ENCODE results near the gene REC8. TPM values are rescaled to one million over a fixed set of nuclear protein-coding genes. Genes with fewer than 3 reads are reported as not detected.

REC8 gene
- total and polyA plus RNA-seq, 9 donors: 4.9 to 75.4 (median 8.1) TPM

DNA sequence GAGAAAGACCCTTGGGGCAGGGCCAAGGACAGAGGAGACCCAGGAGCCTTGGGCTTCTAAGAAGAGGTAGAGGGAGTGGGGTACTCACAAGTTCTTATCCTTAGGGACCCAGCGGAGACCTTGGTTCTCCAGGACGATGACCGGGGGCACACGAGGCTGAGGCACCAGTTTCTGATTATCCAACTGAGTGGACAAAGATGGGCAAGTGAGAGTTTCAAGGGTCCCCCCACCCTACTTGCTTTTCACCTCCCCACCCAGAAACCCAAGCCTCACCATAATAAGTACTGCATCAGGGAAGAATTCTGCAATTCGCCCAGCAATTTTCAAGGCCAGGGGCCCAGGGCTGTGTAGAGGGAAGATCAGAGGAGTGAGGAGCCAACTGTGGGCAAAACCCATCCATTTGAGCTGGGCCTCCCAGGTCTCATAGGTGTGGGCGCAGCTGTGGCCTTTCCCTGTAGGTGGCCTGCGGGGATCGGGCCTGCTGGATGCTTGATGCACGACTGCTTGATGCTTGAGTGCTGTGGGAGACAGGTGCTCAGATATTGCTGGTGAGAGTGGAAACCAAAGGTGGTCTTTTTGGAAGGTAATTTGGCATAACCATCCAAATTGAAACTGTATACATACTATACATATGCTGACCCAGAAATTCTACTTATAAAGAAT is 32.5 kb upstream of the REC8 start:
- no peaks in the 10 kb centered on the region for H3K9me3 ChIP-seq
- DNase-seq: no peak
- no peak overlapping the region for H3K4me3 ChIP-seq
- TF ChIP-seq EP300 (IDR thresholded peaks at IDR 0.05) (no peak), POLR2A (IDR thresholded peaks at IDR 0.05) (no peak)
- TF ChIP-seq, protein P1, sequence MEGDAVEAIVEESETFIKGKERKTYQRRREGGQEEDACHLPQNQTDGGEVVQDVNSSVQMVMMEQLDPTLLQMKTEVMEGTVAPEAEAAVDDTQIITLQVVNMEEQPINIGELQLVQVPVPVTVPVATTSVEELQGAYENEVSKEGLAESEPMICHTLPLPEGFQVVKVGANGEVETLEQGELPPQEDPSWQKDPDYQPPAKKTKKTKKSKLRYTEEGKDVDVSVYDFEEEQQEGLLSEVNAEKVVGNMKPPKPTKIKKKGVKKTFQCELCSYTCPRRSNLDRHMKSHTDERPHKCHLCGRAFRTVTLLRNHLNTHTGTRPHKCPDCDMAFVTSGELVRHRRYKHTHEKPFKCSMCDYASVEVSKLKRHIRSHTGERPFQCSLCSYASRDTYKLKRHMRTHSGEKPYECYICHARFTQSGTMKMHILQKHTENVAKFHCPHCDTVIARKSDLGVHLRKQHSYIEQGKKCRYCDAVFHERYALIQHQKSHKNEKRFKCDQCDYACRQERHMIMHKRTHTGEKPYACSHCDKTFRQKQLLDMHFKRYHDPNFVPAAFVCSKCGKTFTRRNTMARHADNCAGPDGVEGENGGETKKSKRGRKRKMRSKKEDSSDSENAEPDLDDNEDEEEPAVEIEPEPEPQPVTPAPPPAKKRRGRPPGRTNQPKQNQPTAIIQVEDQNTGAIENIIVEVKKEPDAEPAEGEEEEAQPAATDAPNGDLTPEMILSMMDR (IDR thresholded peaks at IDR 0.05): no peak
- no peak overlapping the region for H3K27ac ChIP-seq
- WGBS, 3 donors: 80 to 87% (median 81%) methylated on average over 9 of the region's 9 CpGs
- intact Hi-C loops (cut with DNase I): no loop called here
- H3K36me3 ChIP-seq: no peaks in the 10 kb centered on the region
- peaks cover 11% of the 10 kb centered on the region for H3K4me1 ChIP-seq (ENCODE audit: insufficient read depth)
- H3K27me3 ChIP-seq: no peaks in the 10 kb centered on the region

DNA sequence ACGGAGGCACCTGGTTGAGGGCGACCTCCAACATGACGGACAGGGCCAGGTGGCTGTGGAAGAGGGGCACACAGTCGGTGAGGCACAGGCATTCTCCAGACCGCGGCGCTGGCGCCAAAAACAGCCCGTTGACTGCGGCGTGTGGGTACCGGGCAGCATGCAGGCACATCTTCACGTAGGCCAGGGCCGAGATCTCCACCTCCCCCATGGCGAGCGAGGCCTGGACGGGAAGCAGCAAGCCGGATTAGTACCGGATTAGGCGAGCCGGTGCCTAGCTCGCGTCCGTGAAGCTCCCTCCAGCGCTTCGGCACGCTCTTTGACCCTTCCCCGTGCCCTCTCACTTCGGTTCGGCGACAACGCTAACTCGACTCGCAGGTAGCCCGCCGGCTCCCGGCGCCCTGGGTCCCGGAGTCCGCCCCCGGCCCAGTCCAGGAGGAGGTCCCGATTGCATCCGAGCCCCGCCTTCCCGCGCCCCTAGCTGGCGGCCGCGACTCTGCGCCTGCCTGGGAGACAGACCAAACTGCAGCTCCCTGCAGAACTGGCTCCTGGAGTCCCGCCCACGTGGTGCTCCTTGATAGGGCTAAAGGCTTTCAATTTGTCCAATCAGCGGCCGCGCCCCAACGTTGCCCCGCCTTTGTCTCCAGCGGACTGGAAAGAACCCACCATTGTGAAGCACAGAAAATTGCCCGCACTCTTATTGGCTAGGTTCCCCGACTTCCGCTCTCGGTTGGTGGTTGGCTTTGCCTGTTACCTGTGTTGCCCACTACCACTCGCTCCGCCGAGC is 30.6 kb upstream of the REC8 start, which contains the start of gene EMC9:
Gene EMC9, minus strand, starts transcription at position 495 of the 784 bp plus-strand sequence. Its CDS starts 287 bp downstream, at position 208.
- Histone ChIP-seq H3K4me1 (ENCODE audit: insufficient read depth) (peaks cover 17% of the 10 kb centered on the region), H3K4me3 (peak within 1 kb of the TSS; percentile 91), H3K9me3 (no peaks in the 10 kb centered on the region), H3K27me3 (no peaks in the 10 kb centered on the region), H3K27ac (peak within 1 kb of the TSS; percentile 63 to 86), H3K36me3 (no peaks in the 10 kb centered on the region)
- peak; percentile 99 to 100 (median 100) for DNase-seq
- TF ChIP-seq POLR2A (IDR thresholded peaks at IDR 0.05) (peak; percentile 80), EP300 (IDR thresholded peaks at IDR 0.05) (no peak)
- TF ChIP-seq, protein P1 (IDR thresholded peaks at IDR 0.05): peak; percentile 55 to 89 (median 87)
- 0 to 1% (median 0%) methylated on average over 57 to 65 of the region's 65 CpGs for WGBS, 3 donors
- intact Hi-C loops (cut with DNase I): loop anchor here in 2 of 4 donors (2.0 to 10.0 kb wide), 2 partner anchors 26 to 224 kb away; partner anchors contain the start of genes DCAF11 (in 1 of the 2), NFATC4 (in 1 of the 2) and NRL (in 1 of the 2)

DNA sequence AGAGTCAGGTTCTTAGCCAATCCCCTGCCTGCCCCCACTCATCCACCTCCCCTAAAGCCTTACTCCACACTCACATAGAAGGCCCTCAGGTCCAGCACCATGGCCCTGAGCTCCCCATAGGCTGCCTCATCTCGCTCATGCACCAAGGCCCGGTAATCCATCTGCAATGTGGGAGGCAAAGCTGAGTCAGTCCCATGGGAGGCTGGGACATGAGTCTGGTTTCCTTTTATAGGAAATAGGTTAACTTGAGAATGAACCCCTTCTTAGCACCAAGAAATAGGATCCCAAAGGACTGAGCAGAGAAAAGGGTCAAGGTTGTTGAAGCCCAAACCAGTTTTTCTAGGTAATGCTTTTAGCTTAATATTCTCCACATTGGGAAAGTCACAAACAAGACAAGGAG is 28.4 kb upstream of the REC8 start:
- Histone ChIP-seq H3K4me1 (ENCODE audit: insufficient read depth) (peaks cover 13% of the 10 kb centered on the region), H3K27ac (no peak overlapping the region), H3K4me3 (no peak overlapping the region), H3K9me3 (no peaks in the 10 kb centered on the region), H3K36me3 (no peaks in the 10 kb centered on the region), H3K27me3 (no peaks in the 10 kb centered on the region)
- no peak for DNase-seq
- 82 to 95% (median 84%) methylated on average over 2 of the region's 2 CpGs for WGBS, 3 donors
- intact Hi-C loops (cut with DNase I): loop anchor here in 1 of 4 donors (10.0 kb wide), 1 partner anchor 221 kb away; the partner anchor contains the start of gene NFATC4
- TF ChIP-seq POLR2A (IDR thresholded peaks at IDR 0.05) (no peak), EP300 (IDR thresholded peaks at IDR 0.05) (no peak)
- TF ChIP-seq, protein P1 (IDR thresholded peaks at IDR 0.05): no peak

DNA sequence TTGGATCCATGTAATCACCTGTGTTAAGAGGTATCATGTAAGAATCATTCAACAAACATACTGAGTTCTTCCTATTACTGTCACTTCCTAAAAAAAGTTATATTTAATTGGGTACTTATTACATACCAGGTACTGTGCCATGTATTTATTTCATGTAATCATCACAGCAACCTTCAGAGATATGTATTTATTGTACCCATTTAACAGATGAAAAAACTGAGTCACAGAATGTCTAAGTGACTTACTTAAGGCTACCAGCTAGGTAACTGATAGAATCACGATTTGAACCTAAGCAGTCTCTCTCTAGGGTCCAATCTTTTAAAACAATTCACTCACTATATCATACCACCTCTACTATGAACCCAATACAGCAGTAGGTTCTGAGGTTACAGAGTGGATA is 27.4 kb upstream of the REC8 start:
- Histone ChIP-seq H3K27ac (no peak overlapping the region), H3K9me3 (no peaks in the 10 kb centered on the region), H3K4me1 (ENCODE audit: insufficient read depth) (peaks cover 12% of the 10 kb centered on the region), H3K27me3 (no peaks in the 10 kb centered on the region), H3K36me3 (no peaks in the 10 kb centered on the region), H3K4me3 (no peak overlapping the region)
- TF ChIP-seq POLR2A (IDR thresholded peaks at IDR 0.05): no peak
- no peak for TF ChIP-seq EP300 (IDR thresholded peaks at IDR 0.05)
- WGBS, 3 donors: 90 to 95% (median 92%) methylated on average over 1 of the region's 1 CpG
- no peak for DNase-seq
- intact Hi-C loops (cut with DNase I): loop anchor here in 1 of 4 donors (10.0 kb wide), 1 partner anchor 220 kb away; the partner anchor contains the start of gene NFATC4

Data from ovary (tissue), 9 donors.